IMR-90 (cell line): Measurements from ENCODE around the gene KIRREL2. TPM values are rescaled to one million over a fixed set of nuclear protein-coding genes. Genes with fewer than 3 reads are reported as not detected.

Experiments
- ATAC-seq: fragments of 200-7000 bp; cut with Tn5 transposase; 2 replicates; pipeline ENCODE4 v1.9.1; 2020; ENCODE audit warnings: low read depth, mild to moderate bottlenecking, moderate library complexity
- BruUV-seq: library from RNA; stranded (reverse); fragments of 400-500 nt; replicated peaks from 2 replicates; lab custom pipeline; 2021; lab: Mats Ljungman, UMichigan
- CTCF ChIA-PET: fragments of 300-600 bp; formaldehyde crosslinking; extraction: SDS; loops from one replicate; lab custom pipeline; 2021; ENCODE audit warnings: antibody characterized with exemption; lab: Yijun Ruan, JAX
- POLR2A ChIA-PET: fragments of 300-600 bp; sonication (Branson Sonifier 250); formaldehyde crosslinking; loops from one replicate; lab custom pipeline; 2022; ENCODE audit warnings: antibody characterized with exemption; ENCODE audit not compliant: unreplicated experiment; lab: Charles Lee
- DNase-seq: peaks from one replicate; pipeline ENCODE4 v3.0.0; 2013
- H2AFZ ChIP-seq: replicated peaks from 2 replicates; pipeline ENCODE3; 2013; ENCODE audit warnings: low read length, mild to moderate bottlenecking; ENCODE audit not compliant: poor library complexity
- H2AK5ac ChIP-seq: 2 replicates; pipeline ENCODE4 v1.6.1; 2013; ENCODE audit warnings: low read depth, low read length, inconsistent platforms
- H2AK9ac ChIP-seq: replicated peaks from 2 replicates; pipeline ENCODE3; 2013; ENCODE audit warnings: mild to moderate bottlenecking, low read depth, low read length, moderate library complexity; ENCODE audit not compliant: poor library complexity
- H2BK120ac ChIP-seq: 2 replicates; pipeline ENCODE4 v1.6.1; 2013; ENCODE audit warnings: low read depth, low read length, inconsistent platforms
- H2BK15ac ChIP-seq: 3 replicates; pipeline ENCODE4 v1.6.1; 2013; ENCODE audit warnings: low read depth, low read length, inconsistent platforms
- H2BK20ac ChIP-seq: 2 replicates; pipeline ENCODE4 v1.6.1; 2013; ENCODE audit warnings: low read depth, mild to moderate bottlenecking, inconsistent platforms, low read length, moderate library complexity
- H2BK5ac ChIP-seq: 2 replicates; pipeline ENCODE4 v1.6.1; 2013; ENCODE audit warnings: mild to moderate bottlenecking, low read depth, low read length, inconsistent platforms; ENCODE audit not compliant: poor library complexity, severe bottlenecking
- H3K14ac ChIP-seq: replicated peaks from 2 replicates; pipeline ENCODE4 v1.6.1; 2013; ENCODE audit warnings: low read depth, low read length, inconsistent platforms
- H3K18ac ChIP-seq: 2 replicates; pipeline ENCODE4 v1.6.1; 2013; ENCODE audit warnings: low read depth, low read length, control low read depth
- H3K23ac ChIP-seq: 2 replicates; pipeline ENCODE4 v1.6.1; 2013; ENCODE audit warnings: low read depth, low read length, inconsistent platforms
- H3K27ac ChIP-seq: 2 replicates; pipeline ENCODE4 v1.5.1; 2013; ENCODE audit warnings: mild to moderate bottlenecking, control low read depth, low read length; ENCODE audit not compliant: insufficient read depth
- H3K27me3 ChIP-seq: 2 replicates; pipeline ENCODE4 v1.6.1; 2013; ENCODE audit warnings: low read length; ENCODE audit not compliant: control insufficient read depth, insufficient read depth
- H3K36me3 ChIP-seq: 2 replicates; pipeline ENCODE4 v1.6.1; 2013; ENCODE audit warnings: low read length, mixed read lengths; ENCODE audit not compliant: control insufficient read depth, insufficient read depth
- H3K4ac ChIP-seq: 2 replicates; pipeline ENCODE4 v1.6.1; 2013; ENCODE audit warnings: low read depth, low read length, inconsistent platforms
- H3K4me1 ChIP-seq: 2 replicates; pipeline ENCODE4 v1.6.1; 2013; ENCODE audit warnings: low read length, mixed read lengths; ENCODE audit not compliant: control insufficient read depth, insufficient read depth
- H3K4me2 ChIP-seq: 2 replicates; pipeline ENCODE4 v1.6.1; 2013; ENCODE audit warnings: low read depth, mild to moderate bottlenecking, control low read depth, low read length, moderate library complexity
- H3K4me3 ChIP-seq: 2 replicates; pipeline ENCODE4 v1.5.1; 2013; ENCODE audit warnings: low read depth, mild to moderate bottlenecking, control low read depth, low read length, moderate library complexity; ENCODE audit not compliant: insufficient read depth
- H3K56ac ChIP-seq: 2 replicates; pipeline ENCODE4 v1.6.1; 2013; ENCODE audit warnings: low read length, inconsistent platforms; ENCODE audit not compliant: insufficient read depth; ENCODE audit errors: extremely low read depth
- H3K79me1 ChIP-seq, 2 experiments: 2 replicates each; pipeline ENCODE4 v1.6.1; 2013; ENCODE audit warnings: low read length in 2 of 2, inconsistent platforms in 1 of 2, low read depth in 1 of 2
- H3K9ac ChIP-seq: 2 replicates; pipeline ENCODE4 v1.6.1; 2013; ENCODE audit warnings: low read depth, low read length, control low read depth
- H3K9me1 ChIP-seq: 2 replicates; pipeline ENCODE4 v1.6.1; 2013; ENCODE audit warnings: low read length, inconsistent platforms; ENCODE audit not compliant: insufficient read depth
- H3K9me3 ChIP-seq: 2 replicates; pipeline ENCODE4 v1.6.1; 2013; ENCODE audit warnings: low read length; ENCODE audit not compliant: control insufficient read depth, insufficient read depth
- H4K20me1 ChIP-seq: 2 replicates; pipeline ENCODE4 v1.6.1; 2013; ENCODE audit warnings: low read length, inconsistent platforms; ENCODE audit not compliant: insufficient read depth
- H4K5ac ChIP-seq: 2 replicates; pipeline ENCODE4 v1.6.1; 2013; ENCODE audit warnings: mild to moderate bottlenecking, low read depth, low read length, control low read depth
- H4K8ac ChIP-seq, 2 experiments: 2 replicates each; pipeline ENCODE4 v1.6.1; 2013; ENCODE audit warnings: low read depth in 2 of 2, low read length in 2 of 2, control low read depth in 1 of 2, inconsistent platforms in 1 of 2
- H4K91ac ChIP-seq: 2 replicates; pipeline ENCODE4 v1.6.1; 2013; ENCODE audit warnings: low read depth, low read length, inconsistent platforms; ENCODE audit not compliant: insufficient read depth
- BHLHE40 ChIP-seq: fragments of 150-350 bp; IDR thresholded peaks from 2 replicates; pipeline ENCODE4 v1.6.1; 2016; ENCODE audit warnings: mild to moderate bottlenecking, low read depth, low read length
- CEBPB ChIP-seq: IDR thresholded peaks from 2 replicates; pipeline ENCODE4 v1.6.1; 2012; ENCODE audit warnings: low read depth, low read length, improper control_type of control experiment
- CHD1 ChIP-seq: IDR thresholded peaks from 2 replicates; pipeline ENCODE4 v1.6.1; 2012; ENCODE audit warnings: low read depth, low read length, improper control_type of control experiment
- CTCF ChIP-seq: conservative IDR thresholded peaks from 2 replicates; pipeline ENCODE4 v1.5.1; 2012; ENCODE audit warnings: mild to moderate bottlenecking, low read depth, low read length, improper control_type of control experiment
- FOS ChIP-seq: fragments of 150-350 bp; IDR thresholded peaks from 2 replicates; pipeline ENCODE4 v1.6.1; 2016; ENCODE audit warnings: low read depth, low read length
- MAFK ChIP-seq: IDR thresholded peaks from 2 replicates; pipeline ENCODE4 v1.6.1; 2012; ENCODE audit warnings: low read depth, low read length, improper control_type of control experiment
- MXI1 ChIP-seq: IDR thresholded peaks from 2 replicates; pipeline ENCODE4 v1.6.1; 2012; ENCODE audit warnings: low read depth, mild to moderate bottlenecking, low read length, moderate library complexity, borderline replicate concordance
- POLR2A ChIP-seq: IDR thresholded peaks from 2 replicates; pipeline ENCODE4 v1.6.1; 2012; ENCODE audit warnings: mild to moderate bottlenecking, low read depth, low read length
- SMC3 ChIP-seq: fragments of 150-350 bp; IDR thresholded peaks from 2 replicates; pipeline ENCODE4 v1.6.1; 2016; ENCODE audit warnings: low read depth, mild to moderate bottlenecking, antibody characterized with exemption, low read length, moderate library complexity
- USF2 ChIP-seq: fragments of 150-350 bp; IDR thresholded peaks from 2 replicates; pipeline ENCODE4 v1.6.1; 2017; ENCODE audit warnings: mild to moderate bottlenecking, antibody characterized with exemption, low read length, low read depth
- WGBS, 2 experiments: methylation state at CpG; one replicate each; pipeline versions ENCODE4 v1.1.5 to v1.1.7; 2013; ENCODE audit warnings: missing lambda C conversion rate in 2 of 2; ENCODE audit not compliant: insufficient read length in 1 of 2; ENCODE audit errors: extremely low coverage in 2 of 2; 5-methylcytosine and 5-hydroxymethylcytosine counted together
- dilution Hi-C: fragments of 300-500 bp; cut with HindIII; formaldehyde crosslinking; loops from one replicate; pipeline ENCODE4 v1.14.3; 2018; ENCODE audit warnings: low sequenced_read_pairs; ENCODE audit not compliant: unreplicated experiment
- in situ Hi-C: fragments of 300-500 bp; cut with MboI; formaldehyde crosslinking; loops from 3 replicates; pipeline ENCODE4 v1.14.3; 2019; ENCODE audit warnings: low sequenced_read_pairs, inconsistent platforms, mixed read lengths
- intact Hi-C: fragments of 100-400 bp; cut with micrococcal nuclease; formaldehyde crosslinking; loops from 2 replicates; pipeline ENCODE4 v1.10.0; 2022
- polyA plus RNA-seq, 3 experiments: library from polyadenylated mRNA; depleted of rRNA; stranded (reverse); fragments of >200 nt; gene quantifications; 2 replicates each; pipeline ENCODE4 v1.2.3, GENCODE V29; 2012; ENCODE audit warnings: low replicate concordance in 1 of 3
- total RNA-seq: library from RNA; depleted of rRNA; stranded (reverse); fragments of >200 nt; gene quantifications from 2 replicates; pipeline ENCODE4 v1.2.3, GENCODE V29; 2012

KIRREL2 gene
- total and polyA plus RNA-seq, 2 of the 4 experiments (the other 2 are of a cell fraction), result not detected

- H3K27ac ChIP-seq, result no peak overlapping the region
- BruUV-seq, result no TSS peak
- H3K14ac ChIP-seq, result no peak overlapping the region
- H3K56ac ChIP-seq, result no peak overlapping the region
- ChIA-PET CTCF (no interaction called here), POLR2A (no interaction called here)
- H3K27me3 ChIP-seq, result peaks cover 35% of the 10 kb centered on the region
- DNase-seq (no peak), ATAC-seq (no peak)
- H2BK120ac ChIP-seq, result no peak overlapping the region
- no peaks in the 10 kb centered on the region for H4K20me1 ChIP-seq
- no peak overlapping the region for H3K9ac ChIP-seq
- H2AK9ac ChIP-seq, result no peak overlapping the region
- intact Hi-C loops (no loop called here), in situ Hi-C loops (no loop called here), dilution Hi-C loops (no loop called here)
- no peak overlapping the region for H4K8ac ChIP-seq
- H3K4ac ChIP-seq, result no peak overlapping the region
- TF ChIP-seq USF2 (no peak), CHD1 (no peak), CTCF (no peak), CEBPB (no peak), POLR2A (no peak), MAFK (no peak), FOS (no peak), SMC3 (no peak), MXI1 (no peak), BHLHE40 (no peak)
- H3K9me1 ChIP-seq, result no peaks in the 10 kb centered on the region
- H3K9me3 ChIP-seq, result peaks cover 15% of the 10 kb centered on the region
- no peak overlapping the region for H2AK5ac ChIP-seq
- H3K79me1 ChIP-seq, result no peaks in the 10 kb centered on the region
- no peak overlapping the region for H2BK15ac ChIP-seq
- no peak overlapping the region for H2BK20ac ChIP-seq
- no peak overlapping the region for H4K91ac ChIP-seq
- no peak overlapping the region for H4K5ac ChIP-seq
- no peaks in the 10 kb centered on the region for H3K36me3 ChIP-seq
- no peak overlapping the region for H2BK5ac ChIP-seq
- H2AFZ ChIP-seq, result no peak overlapping the region
- no peak overlapping the region for H3K18ac ChIP-seq
- no peak overlapping the region for H3K4me3 ChIP-seq
- WGBS, 2 experiments, result 58% methylated on average over 4 of the region's 4 CpGs; no CpG with 5 or more reads in 1 of the 2 experiments
- no peak overlapping the region for H3K23ac ChIP-seq
- H3K4me2 ChIP-seq, result no peak overlapping the region
- H3K4me1 ChIP-seq, result peaks cover 4% of the 10 kb centered on the region; the same call in 1 of the 2 replicates
Observed at GRCh38 chr19:35842666-35843272, 13.9 kb upstream of the KIRREL2 start.
